ENCODE data around the gene KSR2.

DNA sequence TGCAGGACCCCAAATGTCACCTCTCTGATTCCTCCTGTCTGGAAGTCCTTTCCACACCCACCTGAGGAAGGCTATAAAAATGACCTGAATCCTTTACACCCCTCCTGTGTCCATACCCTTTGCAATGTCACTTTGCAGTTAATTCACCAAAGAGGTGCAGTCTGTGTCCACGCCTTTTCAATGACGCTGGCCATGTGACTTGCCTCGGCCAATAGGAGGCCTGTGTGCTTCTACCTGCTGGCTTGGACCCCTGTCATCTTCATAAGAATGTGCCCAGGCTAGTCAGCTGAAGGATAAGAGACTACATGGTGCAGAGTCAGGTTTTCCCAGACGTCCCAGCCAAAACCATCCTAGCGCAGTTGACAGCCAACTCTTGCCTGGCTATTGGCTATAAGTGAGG is 101.4 kb downstream of the KSR2 start:
- TF ChIP-seq TCF7 (IDR thresholded peaks at IDR 0.05; ENCODE audit: low read depth) (no peak), ZNF7 (CRISPR knock-in tag; IDR thresholded peaks at IDR 0.05) (no peak), POLR2A (IDR thresholded peaks at IDR 0.05; ENCODE audit: insufficient read depth in 1 of 2, low read depth in 2 of 2, low read length in 2 of 2) (no peak), EZH2 (conservative IDR thresholded peaks at IDR 0.05; ENCODE audit: low read depth, low read length) (no peak), SUZ12 (IDR thresholded peaks at IDR 0.05; ENCODE audit: low read depth, low read length) (no peak), YY1 (IDR thresholded peaks at IDR 0.05; ENCODE audit: insufficient read depth, insufficient replicate concordance, low read depth, low read length) (no peak), SIN3A (IDR thresholded peaks at IDR 0.05; ENCODE audit: borderline replicate concordance, low read depth, low read length) (no peak), RCOR2 (CRISPR knock-in tag; IDR thresholded peaks at IDR 0.05) (no peak), TOPORS (CRISPR knock-in tag; IDR thresholded peaks at IDR 0.05) (no peak)
- TF ChIP-seq, protein P1, sequence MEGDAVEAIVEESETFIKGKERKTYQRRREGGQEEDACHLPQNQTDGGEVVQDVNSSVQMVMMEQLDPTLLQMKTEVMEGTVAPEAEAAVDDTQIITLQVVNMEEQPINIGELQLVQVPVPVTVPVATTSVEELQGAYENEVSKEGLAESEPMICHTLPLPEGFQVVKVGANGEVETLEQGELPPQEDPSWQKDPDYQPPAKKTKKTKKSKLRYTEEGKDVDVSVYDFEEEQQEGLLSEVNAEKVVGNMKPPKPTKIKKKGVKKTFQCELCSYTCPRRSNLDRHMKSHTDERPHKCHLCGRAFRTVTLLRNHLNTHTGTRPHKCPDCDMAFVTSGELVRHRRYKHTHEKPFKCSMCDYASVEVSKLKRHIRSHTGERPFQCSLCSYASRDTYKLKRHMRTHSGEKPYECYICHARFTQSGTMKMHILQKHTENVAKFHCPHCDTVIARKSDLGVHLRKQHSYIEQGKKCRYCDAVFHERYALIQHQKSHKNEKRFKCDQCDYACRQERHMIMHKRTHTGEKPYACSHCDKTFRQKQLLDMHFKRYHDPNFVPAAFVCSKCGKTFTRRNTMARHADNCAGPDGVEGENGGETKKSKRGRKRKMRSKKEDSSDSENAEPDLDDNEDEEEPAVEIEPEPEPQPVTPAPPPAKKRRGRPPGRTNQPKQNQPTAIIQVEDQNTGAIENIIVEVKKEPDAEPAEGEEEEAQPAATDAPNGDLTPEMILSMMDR (CRISPR knock-in tag; IDR thresholded peaks at IDR 0.05), result no peak
- TF ChIP-seq, protein P2, sequence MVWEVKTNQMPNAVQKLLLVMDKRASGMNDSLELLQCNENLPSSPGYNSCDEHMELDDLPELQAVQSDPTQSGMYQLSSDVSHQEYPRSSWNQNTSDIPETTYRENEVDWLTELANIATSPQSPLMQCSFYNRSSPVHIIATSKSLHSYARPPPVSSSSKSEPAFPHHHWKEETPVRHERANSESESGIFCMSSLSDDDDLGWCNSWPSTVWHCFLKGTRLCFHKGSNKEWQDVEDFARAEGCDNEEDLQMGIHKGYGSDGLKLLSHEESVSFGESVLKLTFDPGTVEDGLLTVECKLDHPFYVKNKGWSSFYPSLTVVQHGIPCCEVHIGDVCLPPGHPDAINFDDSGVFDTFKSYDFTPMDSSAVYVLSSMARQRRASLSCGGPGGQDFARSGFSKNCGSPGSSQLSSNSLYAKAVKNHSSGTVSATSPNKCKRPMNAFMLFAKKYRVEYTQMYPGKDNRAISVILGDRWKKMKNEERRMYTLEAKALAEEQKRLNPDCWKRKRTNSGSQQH (CRISPR knock-in tag; IDR thresholded peaks at IDR 0.05; ENCODE audit: low read depth), result no peak
- TF ChIP-seq, protein P3, sequence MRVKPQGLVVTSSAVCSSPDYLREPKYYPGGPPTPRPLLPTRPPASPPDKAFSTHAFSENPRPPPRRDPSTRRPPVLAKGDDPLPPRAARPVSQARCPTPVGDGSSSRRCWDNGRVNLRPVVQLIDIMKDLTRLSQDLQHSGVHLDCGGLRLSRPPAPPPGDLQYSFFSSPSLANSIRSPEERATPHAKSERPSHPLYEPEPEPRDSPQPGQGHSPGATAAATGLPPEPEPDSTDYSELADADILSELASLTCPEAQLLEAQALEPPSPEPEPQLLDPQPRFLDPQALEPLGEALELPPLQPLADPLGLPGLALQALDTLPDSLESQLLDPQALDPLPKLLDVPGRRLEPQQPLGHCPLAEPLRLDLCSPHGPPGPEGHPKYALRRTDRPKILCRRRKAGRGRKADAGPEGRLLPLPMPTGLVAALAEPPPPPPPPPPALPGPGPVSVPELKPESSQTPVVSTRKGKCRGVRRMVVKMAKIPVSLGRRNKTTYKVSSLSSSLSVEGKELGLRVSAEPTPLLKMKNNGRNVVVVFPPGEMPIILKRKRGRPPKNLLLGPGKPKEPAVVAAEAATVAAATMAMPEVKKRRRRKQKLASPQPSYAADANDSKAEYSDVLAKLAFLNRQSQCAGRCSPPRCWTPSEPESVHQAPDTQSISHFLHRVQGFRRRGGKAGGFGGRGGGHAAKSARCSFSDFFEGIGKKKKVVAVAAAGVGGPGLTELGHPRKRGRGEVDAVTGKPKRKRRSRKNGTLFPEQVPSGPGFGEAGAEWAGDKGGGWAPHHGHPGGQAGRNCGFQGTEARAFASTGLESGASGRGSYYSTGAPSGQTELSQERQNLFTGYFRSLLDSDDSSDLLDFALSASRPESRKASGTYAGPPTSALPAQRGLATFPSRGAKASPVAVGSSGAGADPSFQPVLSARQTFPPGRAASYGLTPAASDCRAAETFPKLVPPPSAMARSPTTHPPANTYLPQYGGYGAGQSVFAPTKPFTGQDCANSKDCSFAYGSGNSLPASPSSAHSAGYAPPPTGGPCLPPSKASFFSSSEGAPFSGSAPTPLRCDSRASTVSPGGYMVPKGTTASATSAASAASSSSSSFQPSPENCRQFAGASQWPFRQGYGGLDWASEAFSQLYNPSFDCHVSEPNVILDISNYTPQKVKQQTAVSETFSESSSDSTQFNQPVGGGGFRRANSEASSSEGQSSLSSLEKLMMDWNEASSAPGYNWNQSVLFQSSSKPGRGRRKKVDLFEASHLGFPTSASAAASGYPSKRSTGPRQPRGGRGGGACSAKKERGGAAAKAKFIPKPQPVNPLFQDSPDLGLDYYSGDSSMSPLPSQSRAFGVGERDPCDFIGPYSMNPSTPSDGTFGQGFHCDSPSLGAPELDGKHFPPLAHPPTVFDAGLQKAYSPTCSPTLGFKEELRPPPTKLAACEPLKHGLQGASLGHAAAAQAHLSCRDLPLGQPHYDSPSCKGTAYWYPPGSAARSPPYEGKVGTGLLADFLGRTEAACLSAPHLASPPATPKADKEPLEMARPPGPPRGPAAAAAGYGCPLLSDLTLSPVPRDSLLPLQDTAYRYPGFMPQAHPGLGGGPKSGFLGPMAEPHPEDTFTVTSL (CRISPR knock-in tag; IDR thresholded peaks at IDR 0.05; ENCODE audit: borderline replicate concordance), result no peak
- TF ChIP-seq, protein P4, sequence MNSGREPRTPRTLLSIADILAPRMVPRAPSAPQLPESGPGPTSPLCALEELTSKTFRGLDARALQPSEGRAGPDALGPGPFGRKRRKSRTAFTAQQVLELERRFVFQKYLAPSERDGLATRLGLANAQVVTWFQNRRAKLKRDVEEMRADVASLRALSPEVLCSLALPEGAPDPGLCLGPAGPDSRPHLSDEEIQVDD (CRISPR knock-in tag; IDR thresholded peaks at IDR 0.05; ENCODE audit: borderline replicate concordance), result no peak

All from HepG2 (cell line).